A673 (cell line): ENCODE data around the gene RAB27B.

Experiments used
- EZH2 ChIP-seq: fragments of 200-600 bp; sonication (generic); IDR thresholded peaks from 2 replicates; pipeline ENCODE4 v1.6.1; 2017; ENCODE audit warnings: borderline replicate concordance, low read depth, mild to moderate bottlenecking, mixed read lengths, antibody characterized with exemption, low read length; ENCODE audit not compliant: poor library complexity, severe bottlenecking
- TF ChIP-seq, protein P1 (sequence below): fragments of 300-800, 200-600 bp; sonication (generic); conservative IDR thresholded peaks from 2 replicates; pipeline ENCODE4 v1.5.1; 2017; ENCODE audit warnings: low read depth, mild to moderate bottlenecking, antibody characterized with exemption, low read length, moderate library complexity, mixed read lengths

DNA sequence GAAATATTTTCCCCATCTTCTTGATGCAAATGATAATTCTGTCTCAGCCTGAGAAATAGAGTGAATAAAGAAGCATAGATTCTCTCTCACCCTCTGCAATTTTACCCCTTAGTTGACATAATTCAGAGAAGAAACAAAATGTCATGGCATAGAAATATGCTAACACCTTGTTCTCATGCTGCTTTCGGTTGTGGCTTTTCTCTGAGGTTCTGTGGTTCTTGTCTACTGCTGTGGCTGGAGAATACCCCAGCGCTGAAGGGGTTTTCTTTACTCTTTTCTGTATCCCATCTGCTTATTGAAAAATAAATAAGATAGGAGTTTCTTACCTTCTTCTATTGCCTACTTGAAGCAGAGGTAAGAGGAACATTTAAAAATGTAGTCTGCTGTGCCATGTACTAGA is 15.4 kb upstream of the RAB27B start:
- no peak for TF ChIP-seq EZH2
- TF ChIP-seq, protein P1, sequence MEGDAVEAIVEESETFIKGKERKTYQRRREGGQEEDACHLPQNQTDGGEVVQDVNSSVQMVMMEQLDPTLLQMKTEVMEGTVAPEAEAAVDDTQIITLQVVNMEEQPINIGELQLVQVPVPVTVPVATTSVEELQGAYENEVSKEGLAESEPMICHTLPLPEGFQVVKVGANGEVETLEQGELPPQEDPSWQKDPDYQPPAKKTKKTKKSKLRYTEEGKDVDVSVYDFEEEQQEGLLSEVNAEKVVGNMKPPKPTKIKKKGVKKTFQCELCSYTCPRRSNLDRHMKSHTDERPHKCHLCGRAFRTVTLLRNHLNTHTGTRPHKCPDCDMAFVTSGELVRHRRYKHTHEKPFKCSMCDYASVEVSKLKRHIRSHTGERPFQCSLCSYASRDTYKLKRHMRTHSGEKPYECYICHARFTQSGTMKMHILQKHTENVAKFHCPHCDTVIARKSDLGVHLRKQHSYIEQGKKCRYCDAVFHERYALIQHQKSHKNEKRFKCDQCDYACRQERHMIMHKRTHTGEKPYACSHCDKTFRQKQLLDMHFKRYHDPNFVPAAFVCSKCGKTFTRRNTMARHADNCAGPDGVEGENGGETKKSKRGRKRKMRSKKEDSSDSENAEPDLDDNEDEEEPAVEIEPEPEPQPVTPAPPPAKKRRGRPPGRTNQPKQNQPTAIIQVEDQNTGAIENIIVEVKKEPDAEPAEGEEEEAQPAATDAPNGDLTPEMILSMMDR = no peak
